Gastroesophageal sphincter (tissue), 3 donors: ENCODE data around the gene DQX1.

Experiments used
- EP300 ChIP-seq: sonication (generic); formaldehyde crosslinking; IDR thresholded peaks from one replicate; pipeline ENCODE4 v1.6.1; 2017; ENCODE audit warnings: antibody characterized with exemption, mild to moderate bottlenecking
- POLR2A ChIP-seq, 2 donors: fragments of 450-650 bp; IDR thresholded peaks; one replicate each; pipeline ENCODE4 v1.6.1; 2017; ENCODE audit warnings: antibody characterized with exemption in 2 of 2, mild to moderate bottlenecking in 2 of 2, moderate library complexity in 1 of 2
- POLR2AphosphoS5 ChIP-seq: sonication (generic); formaldehyde crosslinking; IDR thresholded peaks from one replicate; pipeline ENCODE4 v1.6.1; 2017; ENCODE audit warnings: antibody characterized with exemption
- TF ChIP-seq, protein P1 (sequence below), 4 experiments: fragments of 200-600 bp in 2 of 4; fragments of 450-650 bp in 2 of 4; sonication (generic) in 1 of 4; IDR thresholded peaks; one replicate each; pipeline ENCODE4 v1.5.1; 2017 to 2019; ENCODE audit warnings: antibody characterized with exemption in 4 of 4, mild to moderate bottlenecking in 2 of 4, moderate library complexity in 2 of 4

DNA sequence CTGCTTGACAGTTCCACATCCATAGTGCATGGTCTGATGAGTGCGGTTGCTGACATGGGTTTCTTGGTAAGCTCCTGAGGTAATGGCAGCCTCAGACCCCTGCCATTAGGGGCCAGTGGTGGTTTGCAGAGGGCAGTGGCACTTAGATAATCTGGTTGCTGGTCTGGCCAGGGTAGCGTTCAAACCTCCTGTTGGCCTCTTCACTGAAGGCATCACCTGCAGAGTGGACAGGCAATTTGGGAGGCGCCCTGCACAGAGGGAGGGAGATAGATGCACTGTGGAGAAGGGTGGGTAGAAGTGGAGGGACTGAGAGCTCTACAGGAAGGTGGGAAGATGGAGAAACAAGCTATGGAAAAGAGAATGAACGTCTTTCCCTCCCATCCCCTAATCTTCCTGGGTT lies 7.4 kb upstream of the DQX1 start:
- TF ChIP-seq, protein P1, sequence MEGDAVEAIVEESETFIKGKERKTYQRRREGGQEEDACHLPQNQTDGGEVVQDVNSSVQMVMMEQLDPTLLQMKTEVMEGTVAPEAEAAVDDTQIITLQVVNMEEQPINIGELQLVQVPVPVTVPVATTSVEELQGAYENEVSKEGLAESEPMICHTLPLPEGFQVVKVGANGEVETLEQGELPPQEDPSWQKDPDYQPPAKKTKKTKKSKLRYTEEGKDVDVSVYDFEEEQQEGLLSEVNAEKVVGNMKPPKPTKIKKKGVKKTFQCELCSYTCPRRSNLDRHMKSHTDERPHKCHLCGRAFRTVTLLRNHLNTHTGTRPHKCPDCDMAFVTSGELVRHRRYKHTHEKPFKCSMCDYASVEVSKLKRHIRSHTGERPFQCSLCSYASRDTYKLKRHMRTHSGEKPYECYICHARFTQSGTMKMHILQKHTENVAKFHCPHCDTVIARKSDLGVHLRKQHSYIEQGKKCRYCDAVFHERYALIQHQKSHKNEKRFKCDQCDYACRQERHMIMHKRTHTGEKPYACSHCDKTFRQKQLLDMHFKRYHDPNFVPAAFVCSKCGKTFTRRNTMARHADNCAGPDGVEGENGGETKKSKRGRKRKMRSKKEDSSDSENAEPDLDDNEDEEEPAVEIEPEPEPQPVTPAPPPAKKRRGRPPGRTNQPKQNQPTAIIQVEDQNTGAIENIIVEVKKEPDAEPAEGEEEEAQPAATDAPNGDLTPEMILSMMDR (IDR thresholded peaks at IDR 0.05), result no peak
- no peak for TF ChIP-seq EP300
- TF ChIP-seq POLR2AphosphoS5, result no peak
- TF ChIP-seq POLR2A (IDR thresholded peaks at IDR 0.05), result no peak
